Panc1 (cell line): ENCODE results near the gene MAPKAP1. TPM values are rescaled to one million over a fixed set of nuclear protein-coding genes. Genes with fewer than 3 reads are reported as not detected.

Experiments
- ATAC-seq: fragments of 200-7000 bp; cut with Tn5 transposase; 2 replicates; pipeline ENCODE4 v1.9.1; 2020; ENCODE audit warnings: mild to moderate bottlenecking, moderate library complexity
- BruUV-seq: library from RNA; stranded (reverse); fragments of 400-500 nt; replicated peaks from 2 replicates; lab custom pipeline; 2021; lab: Mats Ljungman, UMichigan
- CTCF ChIA-PET: fragments of 300-600 bp; sonication (Branson Sonifier 250); formaldehyde crosslinking; loops from one replicate; lab custom pipeline; 2022; ENCODE audit warnings: antibody characterized with exemption; lab: Charles Lee
- POLR2A ChIA-PET: fragments of 300-600 bp; sonication (Branson Sonifier 250); formaldehyde crosslinking; loops from one replicate; lab custom pipeline; 2022; ENCODE audit warnings: antibody characterized with exemption; lab: Charles Lee
- DNase-seq: peaks from one replicate; pipeline ENCODE4 v3.0.0-alpha.2; 2010; ENCODE audit warnings: low read depth, low spot score
- H3K27ac ChIP-seq: 2 replicates; pipeline ENCODE4 v1.5.1; 2011; ENCODE audit warnings: mild to moderate bottlenecking, low read length, inconsistent platforms
- H3K27me3 ChIP-seq: fragments of 200-500 bp; sonication (Bioruptor generic); 2 replicates; pipeline ENCODE4 v1.6.0; 2014; ENCODE audit warnings: low read length, inconsistent platforms; ENCODE audit not compliant: control insufficient read depth, insufficient read depth
- H3K36me3 ChIP-seq: fragments of 200-500 bp; sonication (Bioruptor generic); 2 replicates; pipeline ENCODE4 v1.5.1; 2014; ENCODE audit warnings: inconsistent platforms, mild to moderate bottlenecking, low read length, moderate library complexity; ENCODE audit not compliant: control insufficient read depth, insufficient read depth
- H3K4me1 ChIP-seq: 2 replicates; pipeline ENCODE4 v1.5.1; 2011; ENCODE audit warnings: inconsistent platforms, mild to moderate bottlenecking, low read length, moderate library complexity; ENCODE audit not compliant: control insufficient read depth, insufficient read depth
- H3K4me3 ChIP-seq, 2 experiments: 2 replicates each; pipeline ENCODE4 v1.5.1; 2011 to 2012; ENCODE audit warnings: low read depth in 2 of 2, low read length in 2 of 2, mild to moderate bottlenecking in 2 of 2, inconsistent platforms in 1 of 2, moderate library complexity in 1 of 2
- H3K9me3 ChIP-seq: fragments of 200-500 bp; sonication (Bioruptor generic); 2 replicates; pipeline ENCODE4 v1.5.1; 2014; ENCODE audit warnings: low read depth, mild to moderate bottlenecking, inconsistent platforms, low read length, moderate library complexity; ENCODE audit not compliant: control insufficient read depth, insufficient read depth
- CTCF ChIP-seq: fragments of 450-650 bp; IDR thresholded peaks from 2 replicates; pipeline ENCODE4 v1.5.1; 2017; ENCODE audit warnings: mild to moderate bottlenecking
- POLR2AphosphoS5 ChIP-seq: IDR thresholded peaks from 2 replicates; pipeline ENCODE4 v1.6.1; 2012; ENCODE audit warnings: mild to moderate bottlenecking, low read depth, low read length, moderate library complexity
- REST ChIP-seq, 2 experiments: IDR thresholded peaks; 2 replicates each; pipeline ENCODE4 v1.6.1; 2011 to 2012; ENCODE audit warnings: low read depth in 2 of 2, control low read depth in 1 of 2, low read length in 1 of 2, mild to moderate bottlenecking in 1 of 2, moderate library complexity in 1 of 2; ENCODE audit not compliant: insufficient read depth in 1 of 2
- SIN3A ChIP-seq: IDR thresholded peaks from 2 replicates; pipeline ENCODE4 v1.6.1; 2012; ENCODE audit warnings: low read depth, mild to moderate bottlenecking, low read length, moderate library complexity, borderline replicate concordance; ENCODE audit not compliant: insufficient read depth
- TCF7L2 ChIP-seq: IDR thresholded peaks from 2 replicates; pipeline ENCODE4 v1.6.1; 2011; ENCODE audit warnings: mild to moderate bottlenecking, low read depth, low read length, inconsistent platforms
- in situ Hi-C: cut with HindIII; loops from 2 replicates; pipeline ENCODE4 v1.10.0; 2016; ENCODE audit warnings: low sequenced_read_pairs, low pct_unique_long_range_greater_than_20kb
- intact Hi-C: fragments of 100-400 bp; cut with micrococcal nuclease; formaldehyde crosslinking; loops from one replicate; pipeline ENCODE4 v1.10.0; 2022; ENCODE audit not compliant: unreplicated experiment
- total RNA-seq: library from RNA; stranded (reverse); gene quantifications from one replicate; pipeline ENCODE4 v1.2.1, GENCODE V29; 2021; ENCODE audit not compliant: unreplicated experiment

Gene MAPKAP1
- total RNA-seq, 1 experiment from 2014 or later, result 72.7 TPM

GRCh38 chr9:125477089-125477544 lies 229.9 kb downstream of the MAPKAP1 start:
- Histone ChIP-seq H3K27ac (no peak overlapping the region), H3K4me3 (no peak overlapping the region), H3K9me3 (no peaks in the 10 kb centered on the region), H3K27me3 (no peaks in the 10 kb centered on the region), H3K36me3 (no peaks in the 10 kb centered on the region), H3K4me1 (no peaks in the 10 kb centered on the region; the same call in none of the 2 replicates)
- intact Hi-C loops (no loop called here), in situ Hi-C loops (no loop called here)
- no peak for DNase-seq
- ChIA-PET CTCF (no interaction called here), POLR2A (no interaction called here)
- no peak for ATAC-seq
- no peak for TF ChIP-seq SIN3A
- no peak for TF ChIP-seq REST (IDR thresholded peaks at IDR 0.05; ENCODE audit: insufficient read depth in 1 of 2, low read depth in 2 of 2, low read length in 1 of 2)
- TF ChIP-seq TCF7L2, result no peak
- TF ChIP-seq POLR2AphosphoS5, result no peak
- no peak for TF ChIP-seq CTCF
- no TSS peak for BruUV-seq

- Histone ChIP-seq H3K27me3 (no peaks in the 10 kb centered on the region), H3K27ac (no peak overlapping the region), H3K36me3 (no peaks in the 10 kb centered on the region), H3K4me3 (no peak overlapping the region), H3K4me1 (no peaks in the 10 kb centered on the region; the same call in none of the 2 replicates), H3K9me3 (no peaks in the 10 kb centered on the region)
- ATAC-seq, result no peak
- intact Hi-C loops, result no loop called here
- in situ Hi-C loops, result no loop called here
- DNase-seq, result no peak
- TF ChIP-seq CTCF, result no peak
- no peak for TF ChIP-seq POLR2AphosphoS5
- TF ChIP-seq REST (IDR thresholded peaks at IDR 0.05; ENCODE audit: insufficient read depth in 1 of 2, low read depth in 2 of 2, low read length in 1 of 2), result no peak
- CTCF ChIA-PET, result no interaction called here
- BruUV-seq, result no TSS peak
- POLR2A ChIA-PET, result no interaction called here
Measured at GRCh38 chr9:125476645-125477044, 230.4 kb downstream of the MAPKAP1 start.
